ENCODE data around the gene ATP2B3. TPM values are rescaled to one million over a fixed set of nuclear protein-coding genes. Genes with fewer than 3 reads are reported as not detected.
A peak's percentile ranks its signal among the peaks of the same experiment; 100 is the strongest.

Gene ATP2B3
- total RNA-seq, 4 donors from 2014 or later = not detected

DNA sequence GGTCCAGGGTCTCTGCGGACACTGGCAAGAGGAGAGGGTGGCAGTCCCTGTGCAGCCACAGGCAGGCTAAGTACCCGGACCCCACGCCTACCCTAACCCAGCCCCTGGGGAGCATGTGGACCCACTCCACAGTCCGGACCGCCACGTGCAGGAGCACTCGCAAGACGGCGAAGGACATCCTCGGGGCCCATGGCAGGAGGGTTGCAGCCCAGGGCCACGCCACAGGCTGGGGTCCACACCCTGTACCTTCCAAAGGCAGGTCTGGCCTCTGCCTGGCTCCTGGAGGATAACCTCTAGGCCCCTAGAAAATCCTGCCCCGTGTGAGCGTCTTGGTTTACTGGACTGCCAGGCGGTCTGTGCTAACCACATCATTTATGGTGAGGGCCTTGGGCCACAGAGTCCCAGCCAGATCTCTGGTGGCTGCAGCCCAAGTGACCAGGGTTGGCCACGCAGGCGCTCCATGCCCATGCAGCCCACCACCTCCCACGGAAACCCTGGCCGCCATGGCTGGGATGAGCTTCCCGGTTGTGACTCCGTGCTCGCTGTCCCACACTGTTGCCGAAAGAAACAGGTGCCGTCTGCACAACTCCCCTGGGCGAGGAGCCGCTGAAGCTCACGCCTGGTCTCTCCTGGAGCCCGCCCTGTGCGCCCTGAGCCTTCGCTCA lies 71.5 kb downstream of the ATP2B3 start:
- Histone ChIP-seq H3K36me3 (peaks cover 0 to 4% of the 10 kb centered on the region in 2 donors), H3K9me3 (no peaks in the 10 kb centered on the region), H3K27ac (no peak overlapping the region), H3K4me3 (replicated peaks in 1 of 3) (no peak overlapping the region), H3K27me3 (no peaks in the 10 kb centered on the region), H3K4me1 (no peaks in the 10 kb centered on the region)
- intact Hi-C loops (cut with DNase I) = no loop called here
- no peak for TF ChIP-seq POLR2A (IDR thresholded peaks at IDR 0.05)
- TF ChIP-seq, protein P1, sequence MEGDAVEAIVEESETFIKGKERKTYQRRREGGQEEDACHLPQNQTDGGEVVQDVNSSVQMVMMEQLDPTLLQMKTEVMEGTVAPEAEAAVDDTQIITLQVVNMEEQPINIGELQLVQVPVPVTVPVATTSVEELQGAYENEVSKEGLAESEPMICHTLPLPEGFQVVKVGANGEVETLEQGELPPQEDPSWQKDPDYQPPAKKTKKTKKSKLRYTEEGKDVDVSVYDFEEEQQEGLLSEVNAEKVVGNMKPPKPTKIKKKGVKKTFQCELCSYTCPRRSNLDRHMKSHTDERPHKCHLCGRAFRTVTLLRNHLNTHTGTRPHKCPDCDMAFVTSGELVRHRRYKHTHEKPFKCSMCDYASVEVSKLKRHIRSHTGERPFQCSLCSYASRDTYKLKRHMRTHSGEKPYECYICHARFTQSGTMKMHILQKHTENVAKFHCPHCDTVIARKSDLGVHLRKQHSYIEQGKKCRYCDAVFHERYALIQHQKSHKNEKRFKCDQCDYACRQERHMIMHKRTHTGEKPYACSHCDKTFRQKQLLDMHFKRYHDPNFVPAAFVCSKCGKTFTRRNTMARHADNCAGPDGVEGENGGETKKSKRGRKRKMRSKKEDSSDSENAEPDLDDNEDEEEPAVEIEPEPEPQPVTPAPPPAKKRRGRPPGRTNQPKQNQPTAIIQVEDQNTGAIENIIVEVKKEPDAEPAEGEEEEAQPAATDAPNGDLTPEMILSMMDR (IDR thresholded peaks at IDR 0.05) = no peak
- DNase-seq = no peak
- WGBS, 2 donors = 95% methylated on average over 4 of the region's 29 CpGs; no CpG with 5 or more reads in 1 of the 2 donors

- H3K36me3 ChIP-seq = peaks cover 0 to 4% of the 10 kb centered on the region in 2 donors
- H3K27ac ChIP-seq = no peak overlapping the region
- DNase-seq = no peak
- H3K4me3 ChIP-seq (replicated peaks in 1 of 3) = no peak overlapping the region
- H3K27me3 ChIP-seq = no peaks in the 10 kb centered on the region
- TF ChIP-seq, protein P1 (IDR thresholded peaks at IDR 0.05) = no peak
- no peak for TF ChIP-seq POLR2A (IDR thresholded peaks at IDR 0.05)
- 88 to 95% methylated on average over 11 to 19 of the region's 26 CpGs for WGBS, 2 donors
- no peaks in the 10 kb centered on the region for H3K4me1 ChIP-seq
- no peaks in the 10 kb centered on the region for H3K9me3 ChIP-seq
- intact Hi-C loops (cut with DNase I) = no loop called here
Observed at GRCh38 chrX:153590961-153591956, 73.8 kb downstream of the ATP2B3 start.

DNA sequence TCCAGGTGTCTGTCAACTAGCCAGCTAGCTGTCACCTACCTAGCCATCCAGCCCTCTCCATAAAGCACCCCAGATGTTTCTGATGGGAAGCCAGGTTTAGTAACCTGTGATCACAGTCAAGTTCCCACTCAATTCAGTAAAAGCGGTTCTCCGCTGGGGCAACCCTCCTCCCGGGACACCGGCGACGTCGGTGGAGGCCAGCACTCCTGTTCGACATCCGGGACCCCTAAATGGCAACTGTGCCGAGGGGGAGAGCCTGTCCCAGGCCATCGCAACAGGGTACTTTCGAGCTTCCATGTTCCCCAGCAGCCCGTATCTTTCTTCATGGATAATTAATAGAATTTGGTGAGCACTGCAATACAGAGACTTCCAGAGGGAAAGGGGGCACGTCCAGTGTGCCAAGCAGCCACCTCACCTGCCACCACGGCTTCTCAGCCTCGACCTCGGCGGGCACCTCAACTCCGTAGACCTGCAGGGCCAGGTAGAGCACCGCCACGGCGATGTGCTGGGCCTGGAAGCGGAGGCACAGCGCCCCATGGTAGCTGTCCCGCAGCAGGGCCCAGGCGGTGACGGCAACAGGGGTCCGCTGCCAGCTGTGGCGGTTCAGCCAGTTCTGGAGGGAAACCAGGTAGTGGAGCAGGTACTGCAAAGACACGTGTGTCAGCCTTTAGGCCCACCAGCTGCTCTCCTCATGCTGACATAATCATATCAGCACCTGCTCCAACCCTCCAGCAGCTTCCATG lies 74.8 kb downstream of the ATP2B3 start:
- TF ChIP-seq, protein P1 (IDR thresholded peaks at IDR 0.05) = no peak
- no peak for TF ChIP-seq POLR2A (IDR thresholded peaks at IDR 0.05)
- Histone ChIP-seq H3K36me3 (peaks cover 0 to 4% of the 10 kb centered on the region in 2 donors), H3K4me3 (replicated peaks in 1 of 3) (no peak overlapping the region), H3K9me3 (no peaks in the 10 kb centered on the region), H3K27ac (no peak overlapping the region), H3K27me3 (no peaks in the 10 kb centered on the region), H3K4me1 (no peaks in the 10 kb centered on the region)
- intact Hi-C loops (cut with DNase I) = no loop called here
- 90 to 100% methylated on average over 6 to 13 of the region's 30 CpGs for WGBS, 2 donors
- DNase-seq = no peak

DNA sequence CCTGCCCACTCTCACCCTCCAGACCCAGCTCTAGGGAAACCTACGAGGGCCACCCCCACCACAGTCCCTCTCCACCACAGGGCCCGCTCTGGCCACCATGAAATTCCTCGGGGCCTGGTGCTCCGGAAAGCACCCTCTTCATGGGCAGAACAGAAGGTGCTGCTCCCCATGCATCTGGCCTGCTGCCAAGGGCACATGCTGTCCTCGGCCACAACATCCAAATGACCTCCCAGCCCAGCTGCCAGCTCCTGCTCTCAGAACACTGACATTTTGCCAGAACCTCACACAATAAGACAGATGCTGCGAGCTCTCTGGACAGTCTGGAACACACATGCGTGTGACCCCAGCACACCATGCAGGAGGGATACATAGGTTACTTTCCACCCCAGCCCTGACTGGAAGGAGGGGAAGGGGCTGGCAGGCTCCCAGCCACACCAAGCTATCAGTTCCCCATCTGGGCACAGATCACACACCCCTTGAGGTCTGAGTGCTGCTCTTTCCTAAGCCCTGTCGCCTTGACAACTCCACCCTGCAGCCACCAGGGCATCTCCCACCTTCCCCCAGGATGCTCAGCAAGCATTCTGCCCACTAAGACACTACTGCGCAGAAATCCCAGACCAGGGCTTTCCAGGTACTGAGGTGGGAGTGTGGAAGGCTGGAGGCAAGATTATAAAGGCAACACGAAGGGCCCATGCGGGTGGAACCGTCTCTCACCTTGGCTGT lies 75.7 kb downstream of the ATP2B3 start:
- Histone ChIP-seq H3K4me3 (replicated peaks in 1 of 3) (no peak overlapping the region), H3K27ac (no peak overlapping the region), H3K27me3 (no peaks in the 10 kb centered on the region), H3K4me1 (peaks cover 0 to 4% of the 10 kb centered on the region in 2 donors), H3K9me3 (no peaks in the 10 kb centered on the region), H3K36me3 (peaks cover 0 to under 1% of the 10 kb centered on the region in 2 donors)
- 84 to 97% methylated on average over 7 of the region's 12 CpGs for WGBS, 2 donors
- intact Hi-C loops (cut with DNase I) = no loop called here
- TF ChIP-seq, protein P1 (IDR thresholded peaks at IDR 0.05) = no peak
- no peak for TF ChIP-seq POLR2A (IDR thresholded peaks at IDR 0.05)
- DNase-seq = peak; percentile 45 to 47
